ENCODE results near the gene TTC23L.

Gene TTC23L

DNA sequence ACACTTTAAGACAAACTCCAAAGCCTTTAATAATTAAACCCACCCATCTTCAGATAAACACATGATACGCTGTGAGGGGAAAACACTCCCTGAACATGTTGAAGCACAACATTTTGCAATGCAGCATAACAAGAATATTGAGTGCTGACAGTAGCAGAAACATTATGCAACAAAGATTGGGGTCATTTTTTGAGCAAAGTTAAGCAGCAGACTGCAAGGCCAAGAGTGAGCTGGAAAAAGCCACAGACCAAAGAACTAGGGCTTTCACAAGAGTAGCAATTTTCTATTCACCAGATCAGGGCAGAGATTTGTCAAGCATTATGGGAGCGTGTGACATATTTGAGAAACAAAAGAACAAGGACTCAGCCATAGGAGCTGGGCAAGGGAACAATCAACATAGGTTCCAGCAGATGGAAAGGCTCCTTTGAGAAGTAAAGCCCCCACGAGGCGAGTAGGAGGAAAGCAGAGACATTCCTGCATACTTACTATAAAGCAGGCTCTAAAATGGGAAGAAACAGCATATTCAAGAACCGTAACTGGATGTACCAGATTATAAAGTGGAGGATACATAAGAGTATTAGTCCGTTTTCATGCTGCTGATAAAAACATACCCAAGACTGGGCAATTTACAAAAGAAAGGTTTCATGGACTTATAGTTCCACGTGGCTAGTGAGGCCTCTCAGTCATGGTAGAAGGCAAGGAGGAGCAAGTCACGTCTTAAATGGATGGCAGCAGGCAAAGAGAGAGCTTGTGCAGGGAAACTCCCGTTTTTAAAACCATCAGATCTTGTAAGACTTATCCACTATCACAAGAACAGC is 4.8 kb upstream of the TTC23L start:
- DNase-seq = no peak

DNA sequence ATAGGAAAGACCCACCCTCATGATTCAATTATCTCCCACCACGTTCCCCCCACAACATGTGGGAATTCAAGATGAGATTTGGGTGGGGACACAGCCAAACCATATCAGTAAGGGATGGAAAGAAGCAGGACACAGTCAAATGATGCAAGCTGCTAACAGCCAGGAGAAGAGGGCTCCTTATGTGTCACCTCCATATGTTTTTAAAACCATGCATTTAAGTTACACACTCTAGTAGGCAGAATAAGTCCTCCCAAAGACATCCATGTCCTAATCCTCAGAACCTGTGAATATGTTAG is 4.2 kb upstream of the TTC23L start:
- DNase-seq = no peak

DNA sequence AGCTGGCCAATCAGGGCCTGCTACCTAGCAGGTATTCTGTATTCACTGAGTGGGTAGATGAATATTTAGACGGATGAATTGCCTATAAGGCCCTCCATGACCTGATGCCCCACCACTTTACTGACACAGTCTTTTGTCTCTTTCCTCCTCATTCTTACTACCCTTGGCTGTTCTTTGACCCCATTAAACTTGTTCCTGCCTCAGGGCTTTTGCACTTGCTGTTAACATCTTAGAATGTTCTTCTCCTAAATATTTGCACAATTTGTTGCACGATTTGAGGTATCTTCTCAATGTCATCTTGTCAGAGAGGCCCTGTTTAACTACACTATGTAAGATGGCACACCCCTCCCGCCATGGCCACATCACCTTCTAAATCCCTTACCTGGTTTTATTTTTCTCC is 3.3 kb upstream of the TTC23L start:
- no peak for DNase-seq

DNA sequence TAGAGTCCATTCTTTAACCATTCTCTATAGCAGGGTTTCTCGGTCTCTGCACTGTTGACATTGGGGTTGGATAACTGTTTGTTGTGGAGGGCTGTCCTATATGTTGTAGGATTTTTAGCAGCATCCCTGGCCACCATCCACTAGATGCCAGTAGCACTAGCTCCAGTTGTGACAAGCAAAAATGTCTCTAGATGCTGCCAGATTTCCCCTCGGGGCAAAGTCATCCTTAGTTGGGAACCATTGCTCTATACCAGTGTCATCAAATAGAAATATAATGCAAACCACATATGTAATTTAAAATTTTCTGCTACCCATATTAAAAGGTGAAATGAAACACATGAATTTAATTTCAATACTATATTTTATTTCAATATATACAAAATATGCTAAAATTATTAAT is 2.9 kb downstream of the TTC23L start:
- DNase-seq = no peak

DNA sequence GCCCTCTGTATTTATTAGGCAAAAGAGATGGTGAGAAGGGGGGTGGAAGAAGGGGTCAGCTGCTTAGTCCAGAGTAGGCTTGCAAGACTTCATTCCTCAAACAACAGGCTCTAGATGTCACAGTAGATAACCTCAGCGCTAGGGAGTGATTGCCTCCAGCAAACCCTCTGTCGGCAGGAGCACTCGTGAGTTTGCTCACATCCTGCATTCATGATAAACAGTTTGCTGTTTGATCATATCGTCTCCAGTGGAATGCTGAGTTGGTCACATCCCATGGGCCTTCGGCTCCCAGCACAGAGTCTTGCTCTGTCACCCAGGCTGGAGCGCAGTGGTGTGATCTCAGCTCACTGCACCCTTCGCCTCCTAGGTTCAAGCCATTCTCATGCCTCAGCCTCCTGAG is 3.6 kb downstream of the TTC23L start:
- DNase-seq = no peak

DNA sequence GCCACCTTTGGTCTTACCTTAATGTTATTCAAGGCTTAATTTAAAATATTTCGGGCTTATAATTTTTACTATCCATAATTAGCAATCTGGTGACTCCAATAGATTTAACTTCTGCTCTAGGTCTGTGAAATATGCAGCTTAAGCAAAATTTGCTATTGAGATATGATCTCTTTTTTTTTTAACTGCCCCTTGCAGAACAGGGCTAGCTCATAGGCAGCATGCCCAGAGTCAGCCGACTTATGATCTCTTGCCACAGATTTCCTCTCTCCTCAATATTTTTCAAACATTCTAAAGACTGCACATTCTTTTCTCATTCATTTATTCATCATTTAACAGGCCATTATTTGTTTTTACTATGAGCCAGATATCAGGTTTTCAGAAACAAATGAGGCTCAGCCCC is 4.5 kb downstream of the TTC23L start:
- DNase-seq = no peak

DNA sequence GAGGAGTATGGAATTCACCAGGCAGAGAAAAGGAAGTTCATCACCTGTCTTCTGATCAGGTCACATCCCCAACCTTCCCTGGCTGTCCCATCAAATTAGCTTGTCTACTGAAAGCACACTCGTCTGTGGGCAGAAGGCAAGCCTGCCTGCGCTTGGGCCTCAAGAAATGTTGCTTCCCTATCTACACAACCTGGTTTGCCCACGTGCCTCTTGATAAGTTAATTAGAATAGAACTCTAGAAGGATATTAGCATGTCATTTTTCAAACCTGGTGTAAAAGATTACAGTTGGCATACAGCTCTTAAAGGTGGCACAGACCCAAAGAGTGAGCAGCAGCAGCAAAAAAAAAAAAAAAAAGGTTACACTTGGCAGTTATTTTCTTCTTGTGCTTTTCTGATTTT is 5.1 kb downstream of the TTC23L start:
- no peak for DNase-seq

DNA sequence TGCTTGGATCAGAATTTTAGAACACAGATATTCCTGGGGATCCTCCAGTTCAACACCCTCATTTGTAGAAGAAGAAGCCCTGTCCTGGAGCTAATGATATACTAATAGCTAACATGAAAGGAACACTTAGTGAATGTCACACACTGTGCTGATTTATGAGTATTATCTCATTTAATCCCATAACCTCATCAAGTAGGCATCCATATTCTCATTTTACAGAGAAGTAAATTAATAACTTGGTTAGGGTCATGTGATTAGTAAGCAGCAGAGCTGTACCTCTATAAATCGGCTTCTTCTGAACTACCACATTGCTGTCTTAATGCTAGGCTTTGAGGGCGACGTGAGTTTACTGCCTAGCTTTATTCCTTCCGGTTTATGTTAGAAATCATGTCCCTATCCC is 6.0 kb downstream of the TTC23L start:
- DNase-seq = no peak

DNA sequence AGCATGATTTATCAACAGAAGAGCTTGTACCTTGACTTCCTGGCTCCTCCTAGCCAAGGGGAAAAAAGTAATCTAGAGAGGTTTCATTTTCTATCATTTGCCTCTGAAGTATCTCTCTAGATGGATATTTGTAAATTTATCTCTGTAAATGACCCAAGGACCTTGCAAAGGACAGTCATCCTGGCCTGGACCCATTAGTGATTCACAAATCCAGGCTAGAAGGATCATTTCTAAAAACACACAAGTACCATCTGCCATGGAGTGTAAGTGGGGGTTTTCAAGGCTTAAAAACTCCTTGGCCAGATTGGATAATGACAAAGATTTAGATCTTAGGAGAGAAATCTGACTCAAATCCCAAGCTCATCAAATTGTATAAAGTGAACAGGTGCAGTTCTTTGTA is 8.1 kb downstream of the TTC23L start:
- no peak for DNase-seq

DNA sequence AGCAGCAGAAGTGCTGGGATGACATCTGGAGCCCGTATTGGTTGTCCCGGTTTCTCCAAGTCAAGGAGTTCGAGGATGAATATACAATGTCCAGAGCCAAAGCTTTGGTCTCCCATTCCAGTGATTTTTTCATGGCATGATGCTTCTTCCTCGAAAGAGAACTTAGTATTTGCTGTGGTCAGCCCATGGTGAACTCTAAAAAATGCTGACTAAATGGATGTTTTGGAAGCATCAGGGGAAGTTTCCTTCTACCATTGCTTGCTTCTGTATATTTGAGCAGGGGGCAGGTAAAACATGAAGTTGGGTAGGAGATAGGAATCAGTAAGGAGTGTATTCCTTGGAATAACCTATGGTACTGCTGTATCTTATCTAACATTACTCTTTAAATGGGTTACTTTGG is 8.6 kb downstream of the TTC23L start:
- DNase-seq = no peak

DNA sequence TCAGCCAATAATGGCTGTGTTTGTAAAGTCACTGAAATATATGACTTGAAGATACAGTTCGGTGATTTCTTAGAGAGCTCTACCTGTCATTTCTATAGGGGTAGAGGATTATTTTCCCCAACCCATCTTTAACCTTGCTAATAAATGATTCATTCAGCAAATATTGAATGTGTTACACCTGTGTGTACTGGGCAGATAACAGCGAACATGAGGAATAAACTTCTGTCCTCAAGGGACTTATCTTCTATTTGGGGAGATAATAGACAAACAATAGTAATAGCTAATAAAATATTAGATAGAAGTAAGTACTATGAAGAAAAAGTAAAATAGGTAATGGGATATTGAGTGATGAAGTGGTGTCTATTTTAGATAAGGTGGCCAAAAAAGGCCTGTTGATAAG is 9.3 kb downstream of the TTC23L start:
- no peak for DNase-seq

DNA sequence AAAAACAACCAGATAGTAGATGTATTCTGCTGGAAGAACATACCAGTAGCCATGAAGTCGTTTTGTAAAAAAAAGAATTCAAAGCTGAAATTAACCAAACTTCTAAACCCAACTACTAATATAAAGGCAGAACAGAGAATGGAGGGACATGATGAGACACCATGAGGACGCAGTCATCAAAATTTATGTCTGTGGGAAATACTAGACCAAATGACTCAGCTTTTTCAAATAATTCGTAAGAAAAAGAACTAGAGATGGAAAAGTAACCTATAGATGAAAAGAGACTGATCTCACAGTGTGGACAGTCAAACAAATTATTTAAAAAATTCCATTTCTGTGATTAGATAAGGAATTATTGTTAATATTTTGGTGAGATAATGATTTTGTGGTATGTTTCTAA is 10.3 kb downstream of the TTC23L start:
- no peak for DNase-seq

DNA sequence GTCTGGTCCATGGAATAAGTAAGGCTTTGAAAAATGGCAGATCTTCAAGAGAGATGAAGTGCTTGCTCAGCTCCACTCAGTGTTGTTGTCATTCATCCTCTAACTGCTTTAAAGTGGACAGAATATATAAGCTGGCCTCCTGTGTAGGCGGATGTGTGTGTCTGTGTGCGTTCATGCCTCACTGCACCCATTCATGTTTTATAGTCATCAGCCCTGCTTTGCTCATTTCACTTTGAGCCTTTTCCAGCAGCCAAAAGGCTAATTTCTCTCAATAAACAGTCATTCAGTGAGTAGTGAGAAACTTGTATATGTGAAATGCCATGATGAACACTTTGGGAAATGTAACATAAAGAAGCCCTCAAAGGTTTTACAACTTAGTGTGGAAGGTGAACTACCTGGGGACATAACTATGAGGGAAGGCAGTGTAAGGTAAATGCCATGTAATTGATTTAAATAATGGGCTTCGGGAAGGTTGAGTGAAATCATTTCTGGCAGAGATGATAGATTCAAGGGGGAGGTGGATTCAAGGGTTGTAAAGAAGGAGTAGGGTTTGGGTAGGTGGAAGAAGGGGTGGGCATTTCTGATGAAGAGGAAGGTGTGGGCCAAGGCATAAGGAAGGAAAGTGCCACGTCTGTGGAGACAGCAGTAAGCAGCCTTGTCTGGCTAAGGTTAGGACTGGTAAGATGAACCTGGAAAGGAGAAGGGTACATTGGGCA is 15.7 kb downstream of the TTC23L start:
- no peak for DNase-seq

DNA sequence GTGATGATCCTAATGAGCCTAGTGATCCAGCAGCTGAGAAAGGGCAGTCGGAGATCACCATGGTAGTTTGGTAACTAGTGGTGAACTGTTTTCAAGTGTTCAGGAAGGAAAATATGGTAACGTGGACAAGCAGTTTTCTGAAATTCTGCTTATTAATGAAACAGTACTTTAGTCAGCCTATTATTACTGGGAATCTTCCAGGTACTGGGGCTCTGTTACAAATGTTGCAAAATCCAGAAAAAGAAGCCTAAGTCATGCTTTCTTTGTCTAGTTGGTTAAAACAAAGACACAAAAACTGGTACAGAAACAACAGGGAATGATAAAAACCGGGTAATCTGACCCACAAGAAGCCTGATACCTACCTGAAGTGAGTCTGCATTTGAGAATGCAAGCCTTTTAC is 18.2 kb downstream of the TTC23L start:
- DNase-seq = no peak

DNA sequence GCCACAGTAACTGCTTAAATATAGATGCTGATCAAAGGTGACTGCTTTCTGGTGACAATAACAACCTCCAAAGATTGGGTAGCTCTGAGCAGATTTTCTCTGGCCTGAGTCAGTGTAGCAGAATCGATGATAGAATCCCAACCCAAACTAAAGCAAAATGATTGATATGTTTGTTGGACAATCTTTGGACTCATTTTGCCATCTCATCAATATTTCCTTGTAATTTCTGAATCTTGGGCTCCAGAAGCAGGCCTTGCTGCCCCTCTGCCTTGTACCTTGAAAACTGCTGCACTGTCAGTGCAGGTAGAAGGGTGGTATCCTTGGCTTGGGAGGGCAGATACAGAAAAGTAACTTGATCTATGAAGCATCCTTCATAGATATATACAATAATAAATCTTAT is 18.9 kb downstream of the TTC23L start:
- no peak for DNase-seq

DNA sequence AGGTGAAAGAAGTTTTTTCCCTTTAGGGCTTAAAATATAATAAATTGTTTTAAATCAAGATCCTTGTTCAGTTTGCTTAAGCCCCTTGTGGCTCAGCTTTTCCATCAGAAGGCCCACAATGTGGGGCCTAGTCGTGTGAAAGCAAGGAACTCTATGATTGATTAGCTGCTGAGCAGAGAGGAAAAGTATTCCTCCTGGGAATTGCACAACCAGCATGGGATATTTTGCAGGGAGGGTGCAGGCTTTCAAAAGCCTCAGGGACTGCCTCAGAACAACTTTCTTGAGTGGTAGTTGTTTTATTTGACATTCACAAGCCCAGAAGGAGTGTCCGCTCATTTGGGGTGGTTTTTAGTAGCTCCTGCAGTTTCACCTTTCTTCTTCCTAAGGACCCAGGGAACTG is 19.8 kb downstream of the TTC23L start:
- DNase-seq = no peak

DNA sequence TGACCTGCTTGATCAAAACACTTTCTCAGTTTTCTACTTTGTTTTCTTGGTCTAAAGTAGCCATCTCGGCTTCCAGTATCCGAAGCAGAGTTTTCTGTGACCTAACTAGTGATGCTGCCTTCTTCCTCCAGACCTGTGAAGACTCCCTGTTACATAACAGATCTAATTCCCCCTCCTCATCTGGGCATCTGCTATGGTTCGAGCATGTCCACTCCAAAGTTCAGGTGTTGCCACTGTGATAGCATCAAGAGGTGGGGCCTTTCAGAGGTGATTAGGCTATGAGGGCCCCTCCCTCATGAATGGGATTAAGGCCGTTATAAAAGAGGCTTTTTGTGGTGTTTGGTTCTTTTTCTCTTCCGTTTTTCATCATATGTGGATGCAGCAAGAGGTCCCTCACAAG is 20.3 kb downstream of the TTC23L start:
- no peak for DNase-seq

DNA sequence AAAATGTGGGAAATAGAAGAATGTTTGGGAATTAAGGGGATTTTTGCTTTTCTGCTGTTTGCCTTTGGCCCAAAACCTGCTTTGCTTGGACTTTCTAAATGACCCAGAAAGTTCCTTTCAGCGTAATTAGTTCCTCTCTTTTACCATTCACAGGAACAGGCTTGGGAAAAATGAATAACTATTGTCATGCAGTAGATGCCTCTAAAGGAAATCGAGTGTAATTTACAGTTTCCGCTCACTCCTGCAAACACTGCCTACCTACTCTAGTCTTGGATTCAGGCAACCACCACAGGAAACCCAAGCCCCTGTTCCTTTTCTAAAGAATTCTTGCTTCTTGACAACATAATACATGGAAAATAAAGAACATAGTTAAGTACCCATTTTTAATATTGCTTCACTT is 25.0 kb downstream of the TTC23L start:
- no peak for DNase-seq

DNA sequence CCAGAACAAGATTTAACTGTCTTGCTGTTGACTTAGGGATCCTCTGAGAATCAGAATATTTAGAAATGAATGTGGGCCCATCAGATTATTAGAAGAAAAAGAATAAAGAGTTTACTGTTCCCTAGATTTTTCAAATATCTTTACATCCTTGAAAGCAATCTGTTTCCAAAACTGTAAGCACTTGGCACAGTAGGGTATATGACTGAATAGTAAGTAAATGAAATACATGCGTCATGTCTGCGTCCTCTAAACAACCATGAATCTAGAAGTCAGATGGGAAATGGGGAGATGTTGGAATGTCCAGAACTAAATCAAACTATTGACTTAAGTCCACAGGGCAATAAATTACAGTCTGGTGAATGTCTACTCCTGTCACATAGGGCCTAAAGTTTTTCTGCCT is 26.1 kb downstream of the TTC23L start:
- no peak for DNase-seq

DNA sequence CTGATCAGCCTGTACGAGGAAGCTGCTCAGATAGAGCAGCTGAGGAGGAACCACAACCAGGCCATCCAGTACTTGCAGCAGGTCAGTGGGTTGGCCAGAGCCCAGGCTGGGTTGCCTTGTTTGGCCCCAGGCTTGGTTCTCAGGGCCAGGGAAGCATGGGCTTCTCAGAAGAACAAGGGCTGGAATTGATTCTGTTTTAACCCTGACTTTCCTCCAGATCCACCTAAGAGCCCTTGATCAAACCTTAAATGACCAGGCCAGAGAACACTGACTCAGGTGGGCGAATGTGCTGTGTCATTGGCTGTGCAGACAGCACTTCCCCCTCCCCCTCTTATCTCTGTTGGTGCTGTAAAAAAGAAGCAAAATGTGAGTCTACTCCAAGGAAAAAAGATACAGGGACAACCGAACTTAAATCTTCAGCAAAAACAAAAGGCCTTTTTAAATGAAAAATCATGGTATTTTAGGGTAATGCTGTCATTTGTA is 28.1 kb downstream of the TTC23L start:
- no peak for DNase-seq

DNA sequence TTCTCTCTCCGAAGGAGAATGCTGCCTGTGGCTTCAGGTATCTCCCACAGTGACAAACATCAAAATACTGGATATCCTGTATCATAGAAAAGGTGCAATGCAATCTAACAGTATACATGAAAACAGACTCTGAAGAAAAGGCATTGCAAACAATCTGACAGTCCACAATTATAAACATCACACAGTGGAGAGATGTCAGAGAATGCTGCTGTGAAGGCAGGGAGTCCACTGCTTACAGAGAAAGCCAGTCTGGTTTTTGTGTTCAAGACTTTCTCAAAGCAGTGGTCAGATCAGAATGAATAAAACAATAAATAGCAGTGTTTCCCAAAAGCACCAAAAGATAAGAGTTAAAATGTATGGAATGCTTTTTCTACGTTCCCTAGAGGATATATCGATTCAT is 28.7 kb downstream of the TTC23L start:
- DNase-seq = no peak

DNA sequence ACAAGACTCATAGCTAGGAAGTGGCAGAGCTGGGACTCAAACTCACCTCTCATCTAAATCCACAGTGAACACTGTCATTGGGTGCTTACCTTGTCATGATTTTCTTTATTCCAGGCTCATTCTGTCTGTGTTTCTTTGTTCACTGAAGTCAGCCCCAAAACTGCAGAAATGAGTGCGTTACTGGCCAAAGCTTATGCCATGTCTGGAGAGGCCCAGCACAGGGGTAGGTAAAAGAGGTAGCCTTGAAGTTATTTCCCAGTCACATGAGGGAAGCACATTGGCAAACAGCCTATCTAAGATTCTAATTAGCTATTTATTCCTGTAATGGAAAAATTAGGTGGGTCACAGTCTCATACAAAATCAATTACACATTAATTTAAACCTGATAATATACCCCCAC is 29.8 kb downstream of the TTC23L start:
- DNase-seq = no peak

DNA sequence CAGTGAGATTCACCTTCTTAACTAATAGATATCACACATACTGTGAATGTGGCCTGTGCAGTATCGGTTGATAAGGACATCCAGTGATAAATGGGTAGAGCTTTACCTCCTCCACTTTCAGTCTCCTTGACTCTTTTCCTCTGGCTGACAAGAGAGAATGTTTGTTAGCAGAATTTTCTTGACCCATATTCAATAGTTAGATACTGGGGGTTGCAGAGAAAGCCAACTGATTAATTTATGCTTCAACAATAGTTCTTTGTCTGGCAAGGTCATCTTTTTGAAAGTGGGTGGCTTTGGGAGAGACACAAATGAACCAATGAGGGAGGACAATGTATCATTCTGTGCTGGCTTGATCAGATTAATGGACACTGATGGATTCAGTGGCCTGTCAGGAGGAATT is 30.3 kb downstream of the TTC23L start:
- DNase-seq = no peak

DNA sequence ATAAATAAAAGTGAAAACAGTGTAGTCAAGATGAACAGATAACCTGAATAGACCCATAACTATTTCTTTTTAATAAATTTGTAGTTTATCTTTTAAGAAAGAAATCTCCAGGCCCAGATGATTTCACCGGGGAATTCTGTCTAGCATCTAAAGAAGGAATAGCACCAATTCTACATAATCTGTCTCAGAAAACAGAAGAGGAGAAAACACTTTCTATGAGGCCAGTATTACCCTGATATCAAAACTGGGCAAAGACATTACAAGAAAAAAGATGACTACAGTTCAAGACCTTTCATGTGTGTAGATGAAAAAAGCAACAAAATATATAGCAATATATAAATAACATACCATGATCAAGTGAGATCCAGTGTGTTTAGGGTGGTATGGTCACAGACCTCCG is 31.4 kb downstream of the TTC23L start:
- no peak for DNase-seq

DNA sequence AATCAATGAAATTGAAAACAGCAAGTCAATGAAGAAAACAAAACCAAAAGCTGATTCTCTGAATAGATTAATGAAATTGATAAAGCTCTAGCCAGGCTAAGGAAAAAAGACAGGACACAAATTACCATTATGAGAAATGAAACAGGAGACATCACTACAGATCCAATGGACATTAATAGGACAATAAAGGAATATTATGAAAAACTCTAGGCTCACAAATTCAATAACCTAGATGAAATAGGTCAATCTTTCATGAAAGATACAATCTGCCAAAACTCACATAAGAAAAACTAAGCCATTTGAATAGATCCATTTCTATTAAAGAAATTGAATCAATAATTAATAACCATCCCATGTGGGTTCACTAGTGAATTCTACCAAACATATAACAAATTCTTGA is 37.3 kb downstream of the TTC23L start:
- DNase-seq = no peak
